ENCODE data around the gene ASB8. TPM values are rescaled to one million over a fixed set of nuclear protein-coding genes. Genes with fewer than 3 reads are reported as not detected.
A peak's percentile ranks its signal among the peaks of the same experiment; 100 is the strongest.

Gene ASB8
- polyA plus RNA-seq, 3 donors, result 23.8 to 50.0 (median 38.4) TPM

- 100% methylated on average over 1 of the region's 2 CpGs for WGBS (ENCODE audit: insufficient coverage)
Measured at GRCh38 chr12:48143898-48144297, 13.4 kb downstream of the ASB8 start.

DNA sequence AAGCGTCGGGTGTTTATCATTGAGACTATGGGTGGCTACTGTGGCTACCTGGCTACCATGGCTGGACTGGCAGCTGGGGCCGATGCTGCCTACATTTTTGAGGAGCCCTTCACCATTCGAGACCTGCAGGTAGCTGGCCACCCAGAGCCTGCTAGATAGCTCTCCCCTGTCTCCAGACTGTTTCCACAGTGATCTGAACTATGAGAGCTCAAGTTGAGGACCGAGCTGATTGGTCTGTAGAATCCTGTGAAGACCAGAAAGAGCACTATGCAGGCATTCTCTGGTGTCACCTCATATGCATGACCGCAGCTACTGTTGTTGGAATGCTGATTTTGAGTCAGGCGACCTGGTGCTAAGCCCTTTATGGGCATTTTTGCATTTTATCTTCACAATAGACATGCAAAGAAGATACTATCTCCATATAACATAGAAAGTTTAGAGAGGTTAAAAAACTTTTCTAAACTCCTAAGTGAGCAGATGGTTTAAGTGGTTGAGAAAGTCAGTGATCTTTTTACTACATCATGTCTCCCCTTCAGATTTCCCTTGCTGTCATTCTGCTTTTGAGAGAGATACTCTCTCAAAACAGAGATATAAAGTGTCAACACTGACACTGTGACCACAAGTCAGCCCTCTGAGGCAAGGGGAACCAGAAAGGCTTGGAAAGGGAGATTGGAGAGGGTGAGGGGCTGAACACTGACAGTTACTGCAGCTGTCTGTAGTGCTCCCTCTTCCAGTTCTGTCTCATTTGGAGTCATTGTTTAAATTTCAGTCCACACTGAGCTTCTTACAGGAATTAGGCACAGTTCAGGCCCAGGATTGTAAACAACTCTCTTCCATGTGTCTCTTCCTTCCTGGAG is 14.3 kb downstream of the ASB8 start:
- Histone ChIP-seq H3K9me3 (replicated peaks in 1 of 2; ENCODE audit: control insufficient read depth in 1 of 2, insufficient read depth in 1 of 2, low read length in 2 of 2) (no peaks in the 10 kb centered on the region), H3K79me2 (ENCODE audit: insufficient read depth, low read length) (no peaks in the 10 kb centered on the region), H3K36me3 (replicated peaks in 1 of 2; ENCODE audit: control insufficient read depth in 1 of 2, insufficient read depth in 2 of 2, low read length in 2 of 2) (peaks cover 40 to 56% of the 10 kb centered on the region in 2 donors), H3K27ac (ENCODE audit: low read depth in 1 of 2, low read length in 2 of 2) (no peak overlapping the region), H3K4me1 (ENCODE audit: control insufficient read depth in 1 of 2, insufficient read depth in 2 of 2, low read length in 2 of 2) (no peaks in the 10 kb centered on the region), H4K20me1 (ENCODE audit: insufficient read depth, low read length) (no peaks in the 10 kb centered on the region), H3K9ac (ENCODE audit: insufficient read depth, low read length, poor library complexity, severe bottlenecking) (no peak overlapping the region), H3K27me3 (ENCODE audit: control insufficient read depth in 2 of 2, insufficient read depth in 2 of 2, low read length in 2 of 2) (no peaks in the 10 kb centered on the region), H3K4me2 (replicated peaks; ENCODE audit: extremely low read depth, low read length, poor library complexity, severe bottlenecking) (no peak overlapping the region), H3K4me3 (replicated peaks in 1 of 3; ENCODE audit: low read depth in 2 of 3, low read length in 3 of 3) (no peak overlapping the region), H2AFZ (ENCODE audit: insufficient read depth, low read depth, low read length, poor library complexity, severe bottlenecking) (no peak overlapping the region)
- Mint-ChIP-seq H3K27me3 (ENCODE audit: low read depth in 3 of 3) (peaks cover 0 to 3% (median 0%) of the 10 kb centered on the region in 3 donors), H3K9me3 (no peaks in the 10 kb centered on the region), H3K4me3 (no peak overlapping the region), H3K36me3 (peaks cover 54 to 57% of the 10 kb centered on the region in 2 donors), H3K4me1 (no peaks in the 10 kb centered on the region), H3K27ac (peak overlapping the region in 3 of 7 donors; percentile 10 to 20 (median 11))
- TF ChIP-seq CTCF (IDR thresholded peaks at IDR 0.05), result no peak
- DNase-seq, result no peak
- intact Hi-C loops (cut with micrococcal nuclease), result no loop called here
- 100% methylated on average over 2 of the region's 7 CpGs for WGBS (ENCODE audit: insufficient coverage)

More at GRCh38 chr12:48143898-48144297, 13.4 kb downstream of the ASB8 start:
- Histone ChIP-seq H3K79me2 (ENCODE audit: insufficient read depth, low read length) (no peaks in the 10 kb centered on the region), H3K27ac (ENCODE audit: low read depth in 1 of 2, low read length in 2 of 2) (no peak overlapping the region), H3K36me3 (replicated peaks in 1 of 2; ENCODE audit: control insufficient read depth in 1 of 2, insufficient read depth in 2 of 2, low read length in 2 of 2) (peaks cover 47 to 65% of the 10 kb centered on the region in 2 donors), H3K4me1 (ENCODE audit: control insufficient read depth in 1 of 2, insufficient read depth in 2 of 2, low read length in 2 of 2) (no peaks in the 10 kb centered on the region), H3K4me3 (replicated peaks in 1 of 3; ENCODE audit: low read depth in 2 of 3, low read length in 3 of 3) (no peak overlapping the region), H3K9me3 (replicated peaks in 1 of 2; ENCODE audit: control insufficient read depth in 1 of 2, insufficient read depth in 1 of 2, low read length in 2 of 2) (no peaks in the 10 kb centered on the region), H4K20me1 (ENCODE audit: insufficient read depth, low read length) (no peaks in the 10 kb centered on the region), H3K4me2 (replicated peaks; ENCODE audit: extremely low read depth, low read length, poor library complexity, severe bottlenecking) (no peak overlapping the region), H3K9ac (ENCODE audit: insufficient read depth, low read length, poor library complexity, severe bottlenecking) (no peak overlapping the region), H2AFZ (ENCODE audit: insufficient read depth, low read depth, low read length, poor library complexity, severe bottlenecking) (no peak overlapping the region), H3K27me3 (ENCODE audit: control insufficient read depth in 2 of 2, insufficient read depth in 2 of 2, low read length in 2 of 2) (no peaks in the 10 kb centered on the region)
- intact Hi-C loops (cut with micrococcal nuclease), result no loop called here
- Mint-ChIP-seq H3K4me3 (no peak overlapping the region), H3K27me3 (ENCODE audit: low read depth in 3 of 3) (peaks cover 0 to 2% (median 1%) of the 10 kb centered on the region in 3 donors), H3K9me3 (no peaks in the 10 kb centered on the region), H3K4me1 (no peaks in the 10 kb centered on the region), H3K27ac (peak overlapping the region in 1 of 7 donors; percentile 33), H3K36me3 (peaks cover 59 to 65% of the 10 kb centered on the region in 2 donors)
- TF ChIP-seq CTCF (IDR thresholded peaks at IDR 0.05), result no peak
- no peak for DNase-seq

All from CD14-positive monocyte (primary cell).